ENCODE results near the gene HES1.

DNA sequence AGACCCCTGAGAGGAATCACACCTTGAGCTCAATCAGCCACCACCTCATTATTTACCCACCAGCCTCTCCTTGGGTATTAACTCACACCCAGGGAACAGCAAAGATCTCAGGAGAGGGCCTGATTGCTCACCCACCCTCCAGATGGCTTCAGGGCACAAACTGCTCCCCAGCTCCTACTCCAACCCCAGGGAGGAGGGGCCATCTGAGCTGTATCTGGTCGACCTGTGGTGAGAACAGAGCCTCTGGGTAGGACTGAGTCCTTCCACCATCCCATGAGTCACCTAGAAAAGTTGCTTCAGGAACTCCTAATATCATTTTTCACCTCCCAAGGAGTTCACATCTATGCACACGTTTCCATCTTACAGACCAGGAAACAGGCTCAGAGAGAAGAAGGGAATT lies 44.8 kb upstream of the HES1 start:
- no peak for TF ChIP-seq TAF1 (IDR thresholded peaks at IDR 0.05; ENCODE audit: borderline replicate concordance, insufficient read depth, low read length)
- no peak for TF ChIP-seq FOXP2 (optimal IDR thresholded peaks at IDR 0.05; ENCODE audit: borderline replicate concordance, extremely low read depth, extremely low read length, insufficient read depth)
